ENCODE measurements around the gene CLRN3. TPM values are rescaled to one million over a fixed set of nuclear protein-coding genes. Genes with fewer than 3 reads are reported as not detected.

Gene CLRN3
- total RNA-seq, 4 donors from 2014 or later, result not detected

- no peak for TF ChIP-seq CTCF (IDR thresholded peaks at IDR 0.05)
- no peak for ATAC-seq (ENCODE audit: low FRiP score)
- no peak for DNase-seq (ENCODE audit: low spot score)
These were observed 19.1 kb upstream of the CLRN3 start for GRCh38 chr10:127911867-127912257.

DNA sequence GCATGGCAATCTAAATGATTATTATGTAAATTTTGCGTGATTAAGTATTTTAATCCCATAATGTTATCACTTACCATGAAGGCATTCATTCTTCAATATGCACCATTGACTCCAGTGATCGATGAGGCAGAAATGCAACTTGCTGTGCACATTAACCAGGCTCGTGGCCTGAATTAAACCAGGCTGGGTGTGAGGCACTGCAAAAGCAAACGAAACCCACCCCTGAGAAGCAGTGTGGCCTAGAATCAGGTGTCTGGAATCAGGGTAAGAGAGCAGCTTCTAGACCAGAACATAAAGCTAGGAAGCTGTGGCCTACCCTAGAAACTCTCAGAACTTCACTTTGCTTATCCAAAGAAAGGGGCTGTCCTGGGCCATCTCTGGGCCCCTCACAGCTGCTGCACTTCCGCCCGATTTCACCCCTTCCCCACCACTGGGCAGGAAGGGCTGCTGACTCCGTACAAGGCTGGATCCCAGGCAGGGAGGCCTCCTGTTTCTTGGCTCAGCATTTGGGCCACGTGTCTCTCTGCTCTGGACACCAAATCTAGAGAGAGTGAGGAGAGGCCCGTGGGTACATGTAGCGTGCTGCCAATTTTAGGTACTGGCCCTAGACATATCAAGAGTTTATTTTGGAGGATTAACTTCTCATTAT is 18.6 kb upstream of the CLRN3 start:
- DNase-seq (ENCODE audit: low spot score) (no peak), ATAC-seq (ENCODE audit: low FRiP score) (no peak)
- no peak for TF ChIP-seq CTCF (IDR thresholded peaks at IDR 0.05)

- ATAC-seq (ENCODE audit: low FRiP score) (no peak), DNase-seq (ENCODE audit: low spot score) (no peak)
- no peak for TF ChIP-seq CTCF (IDR thresholded peaks at IDR 0.05)
These were observed 17.7 kb upstream of the CLRN3 start for GRCh38 chr10:127910464-127910770.

GRCh38 chr10:127909716-127910463 is 17.1 kb upstream of the CLRN3 start:
- no peak for TF ChIP-seq CTCF (IDR thresholded peaks at IDR 0.05)
- ATAC-seq (ENCODE audit: low FRiP score), result no peak
- DNase-seq (ENCODE audit: low spot score), result no peak

DNA sequence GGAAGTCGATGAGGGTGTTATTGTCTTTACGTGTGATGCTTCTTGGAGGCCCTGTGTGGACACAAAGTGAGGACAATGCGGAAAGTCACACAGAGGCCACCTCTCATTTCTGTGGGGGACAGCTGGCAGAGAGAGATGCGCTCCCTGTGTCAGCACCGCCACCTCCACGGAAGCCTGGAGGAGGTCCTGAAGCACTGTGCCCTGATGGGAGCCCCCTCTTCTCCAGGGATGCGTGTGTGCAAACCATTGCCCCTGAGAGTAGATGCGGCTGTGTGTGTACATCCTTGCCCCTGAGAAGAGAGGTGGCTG is 16.2 kb upstream of the CLRN3 start:
- TF ChIP-seq CTCF (IDR thresholded peaks at IDR 0.05), result no peak
- DNase-seq (ENCODE audit: low spot score) (no peak), ATAC-seq (ENCODE audit: low FRiP score) (no peak)

DNA sequence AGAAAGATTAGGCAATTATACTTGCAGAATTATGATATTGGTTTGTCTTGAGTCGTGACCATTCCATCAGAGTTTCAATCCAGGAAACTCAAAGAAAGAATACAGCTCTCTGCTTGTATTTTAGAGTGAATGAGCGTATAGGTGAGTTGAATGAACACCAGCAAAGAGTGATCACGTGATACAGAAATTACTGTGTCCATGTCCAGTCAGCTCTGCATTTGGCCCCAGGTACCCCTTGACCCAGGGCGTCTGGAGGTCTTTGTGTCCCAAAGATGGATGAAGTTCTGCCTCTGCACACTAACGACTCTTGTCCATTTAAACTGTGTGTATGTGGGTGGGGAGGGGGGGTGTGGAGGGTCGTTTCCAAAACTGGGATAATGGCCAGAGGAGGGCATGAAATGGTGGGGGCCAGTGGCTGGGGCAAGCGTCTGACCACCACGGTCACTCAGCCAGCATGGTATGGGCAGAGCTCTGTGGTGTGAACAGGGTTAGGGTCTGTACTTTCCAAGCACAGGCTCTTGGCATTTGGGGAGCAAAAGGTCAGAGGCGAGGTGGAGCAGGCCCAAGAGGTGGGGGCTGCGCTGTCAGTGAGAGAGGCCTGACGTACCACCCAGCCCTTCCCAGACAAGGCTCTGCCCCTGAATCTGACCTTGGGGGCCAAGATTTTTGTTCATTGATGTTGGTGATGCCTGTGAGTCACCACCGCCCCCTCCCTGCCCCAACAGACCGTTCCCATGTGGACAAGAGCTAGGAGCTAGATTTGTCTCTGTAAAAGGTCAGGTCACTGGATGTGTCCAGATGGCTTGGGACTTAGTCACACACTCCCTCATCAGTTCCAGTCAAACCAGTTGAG is 15.6 kb upstream of the CLRN3 start:
- TF ChIP-seq CTCF (IDR thresholded peaks at IDR 0.05), result no peak
- ATAC-seq (ENCODE audit: low FRiP score) (peak; percentile 65), DNase-seq (ENCODE audit: low spot score) (peak; percentile 64)
